PC-9 (cell line): Measurements from ENCODE around the gene ATF7IP. TPM values are rescaled to one million over a fixed set of nuclear protein-coding genes. Genes with fewer than 3 reads are reported as not detected.

ENCODE experiments used
- BruUV-seq: library from RNA; stranded (reverse); fragments of 400-500 nt; replicated peaks from 2 replicates; lab custom pipeline; 2021; lab: Mats Ljungman, UMichigan
- CTCF ChIA-PET: fragments of 300-600 bp; sonication (Branson Sonifier 250); formaldehyde crosslinking; loops from one replicate; lab custom pipeline; 2022; ENCODE audit warnings: antibody characterized with exemption; lab: Charles Lee
- POLR2A ChIA-PET: fragments of 300-600 bp; sonication (Branson Sonifier 250); formaldehyde crosslinking; loops from one replicate; lab custom pipeline; 2022; ENCODE audit warnings: antibody characterized with exemption; ENCODE audit not compliant: unreplicated experiment; lab: Charles Lee
- DNase-seq, 2 experiments: peaks; one replicate each; pipeline versions ENCODE4 v3.0.0 to v3.0.0-alpha.2; 2015 to 2022; ENCODE audit warnings: mixed read lengths in 1 of 2
- H2AFZ ChIP-seq: fragments of 200-600 bp; sonication (generic); 2 replicates; pipeline ENCODE4 v1.8.1; 2017; ENCODE audit warnings: antibody characterized with exemption
- H3F3A ChIP-seq: fragments of 200-600 bp; sonication (generic); 2 replicates; pipeline ENCODE4 v1.8.1; 2017; ENCODE audit warnings: antibody characterized with exemption, mild to moderate bottlenecking, low read depth; ENCODE audit not compliant: insufficient read depth
- H3K27ac ChIP-seq: fragments of 200-600 bp; sonication (generic); 2 replicates; pipeline ENCODE4 v1.6.1; 2016; ENCODE audit warnings: mixed run types
- H3K27me3 ChIP-seq: fragments of 200-600 bp; sonication (generic); 2 replicates; pipeline ENCODE4 v1.6.1; 2016; ENCODE audit warnings: low read depth, mixed run types; ENCODE audit not compliant: insufficient read depth
- H3K36me3 ChIP-seq: fragments of 200-600 bp; sonication (generic); 2 replicates; pipeline ENCODE4 v1.6.1; 2016; ENCODE audit warnings: low read depth, mixed run types
- H3K4me1 ChIP-seq: fragments of 200-600 bp; sonication (generic); replicated peaks from 2 replicates; pipeline ENCODE4 v1.6.1; 2016; ENCODE audit warnings: mixed run types; ENCODE audit not compliant: insufficient read depth
- H3K4me2 ChIP-seq: fragments of 200-600 bp; sonication (generic); 2 replicates; pipeline ENCODE4 v1.6.1; 2017; ENCODE audit warnings: mixed run types
- H3K4me3 ChIP-seq: fragments of 200-600 bp; sonication (generic); 2 replicates; pipeline ENCODE4 v1.6.1; 2016; ENCODE audit warnings: mixed run types
- H3K79me2 ChIP-seq: fragments of 200-600 bp; sonication (generic); 2 replicates; pipeline ENCODE4 v1.6.1; 2017; ENCODE audit warnings: low read depth, mixed run types
- H3K9me2 ChIP-seq: fragments of 200-600 bp; sonication (generic); 2 replicates; pipeline ENCODE4 v1.8.1; 2017; ENCODE audit warnings: mild to moderate bottlenecking; ENCODE audit not compliant: insufficient read depth
- H3K9me3 ChIP-seq: fragments of 200-600 bp; sonication (generic); 2 replicates; pipeline ENCODE4 v1.8.1; 2016; ENCODE audit warnings: low read depth; ENCODE audit not compliant: insufficient read depth
- H4K20me1 ChIP-seq: fragments of 200-600 bp; sonication (generic); 2 replicates; pipeline ENCODE4 v1.8.1; 2017; ENCODE audit not compliant: insufficient read depth
- CTCF ChIP-seq: fragments of 200-600 bp; sonication (generic); conservative IDR thresholded peaks from 2 replicates; pipeline ENCODE4 v1.6.1; 2017; ENCODE audit warnings: mixed run types, antibody characterized with exemption, mild to moderate bottlenecking, moderate library complexity
- EZH2 ChIP-seq: fragments of 200-600 bp; sonication (generic); IDR thresholded peaks from 2 replicates; pipeline ENCODE4 v1.8.0; 2017; ENCODE audit warnings: antibody characterized with exemption, low read depth
- intact Hi-C: fragments of 100-400 bp; cut with micrococcal nuclease; formaldehyde crosslinking; loops from one replicate; pipeline ENCODE4 v1.10.0; 2022; ENCODE audit not compliant: unreplicated experiment
- total RNA-seq: library from RNA; stranded (reverse); gene quantifications from 2 replicates; pipeline ENCODE4 v1.2.3, GENCODE V29; 2021

The ATF7IP gene
- total RNA-seq, 1 experiment from 2014 or later: 94.7 TPM

- no peak overlapping the region for H3K4me2 ChIP-seq
- DNase-seq: no peak
These were observed 149.5 kb downstream of the ATF7IP start for GRCh38 chr12:14514946-14515345.

GRCh38 chr12:14521822-14522221 is 156.3 kb downstream of the ATF7IP start:
- Histone ChIP-seq H4K20me1 (no peaks in the 10 kb centered on the region), H3F3A (no peaks in the 10 kb centered on the region), H2AFZ (no peak overlapping the region), H3K9me3 (peaks cover 6% of the 10 kb centered on the region; the same call in 1 of the 2 replicates), H3K4me3 (no peak overlapping the region), H3K79me2 (no peaks in the 10 kb centered on the region), H3K4me1 (no peaks in the 10 kb centered on the region), H3K27me3 (no peaks in the 10 kb centered on the region), H3K4me2 (no peak overlapping the region), H3K9me2 (no peaks in the 10 kb centered on the region), H3K27ac (no peak overlapping the region), H3K36me3 (no peaks in the 10 kb centered on the region)
- no peak for DNase-seq
- no peak for TF ChIP-seq EZH2
- TF ChIP-seq CTCF: no peak
- intact Hi-C loops: no loop called here
- no TSS peak for BruUV-seq
- ChIA-PET CTCF (no interaction called here), POLR2A (interaction anchor here (0.6 kb wide), 1 partner anchor 116 kb away, joined by 4 read pairs; no protein-coding TSS in a partner anchor)

More at GRCh38 chr12:14514946-14515345, 149.5 kb downstream of the ATF7IP start:
- Histone ChIP-seq H3K79me2 (no peaks in the 10 kb centered on the region), H2AFZ (no peak overlapping the region), H3K4me3 (no peak overlapping the region), H3K4me1 (peaks cover 18% of the 10 kb centered on the region), H3K9me3 (no peaks in the 10 kb centered on the region; the same call in 1 of the 2 replicates), H3K27ac (no peak overlapping the region), H3K27me3 (no peaks in the 10 kb centered on the region), H3K36me3 (no peaks in the 10 kb centered on the region), H3K9me2 (no peaks in the 10 kb centered on the region), H3F3A (peaks cover 6% of the 10 kb centered on the region), H4K20me1 (no peaks in the 10 kb centered on the region)
- intact Hi-C loops: loop anchor here (1.0 to 10.0 kb wide), 6 partner anchors 52 to 480 kb away; partner anchors contain the start of gene PLBD1
- no TSS peak for BruUV-seq
- TF ChIP-seq EZH2: no peak
- TF ChIP-seq CTCF: no peak
- CTCF ChIA-PET: interaction anchor here (0.6 kb wide), 4 partner anchors 56 to 277 kb away, joined by 3 to 9 read pairs (median 4); no protein-coding TSS in a partner anchor
- POLR2A ChIA-PET: interaction anchor here (0.7 kb wide), 2 partner anchors 256 to 480 kb away, joined by 5 to 9 read pairs; no protein-coding TSS in a partner anchor

GRCh38 chr12:14525964-14526363 is 160.5 kb downstream of the ATF7IP start:
- Histone ChIP-seq H3K9me2 (no peaks in the 10 kb centered on the region), H3K79me2 (no peaks in the 10 kb centered on the region), H3K27me3 (no peaks in the 10 kb centered on the region), H3F3A (no peaks in the 10 kb centered on the region), H3K9me3 (peaks cover 6% of the 10 kb centered on the region; the same call in 1 of the 2 replicates), H2AFZ (no peak overlapping the region), H3K4me2 (no peak overlapping the region), H3K36me3 (no peaks in the 10 kb centered on the region), H3K4me3 (no peak overlapping the region), H3K4me1 (no peaks in the 10 kb centered on the region), H4K20me1 (no peaks in the 10 kb centered on the region), H3K27ac (no peak overlapping the region)
- no peak for DNase-seq
- no peak for TF ChIP-seq CTCF
- no peak for TF ChIP-seq EZH2
- intact Hi-C loops: no loop called here
- BruUV-seq: no TSS peak
- POLR2A ChIA-PET: no interaction called here
- CTCF ChIA-PET: no interaction called here
